HL-60 (cell line): ENCODE measurements around the gene SELENOH.

Source experiments
- DNase-seq, 2 experiments: peaks; one replicate each; pipeline ENCODE4 v3.0.0-alpha.2; 2010 to 2020; ENCODE audit warnings: low read depth in 1 of 2, low spot score in 1 of 2
- H3K27ac ChIP-seq: fragments of 250-450 bp; sonication (Bioruptor Pico); replicated peaks from 2 replicates; pipeline ENCODE4 v1.5.1; 2020; ENCODE audit warnings: mild to moderate bottlenecking, moderate library complexity
- H3K27me3 ChIP-seq: fragments of 250-450 bp; sonication (Bioruptor Pico); 2 replicates; pipeline ENCODE4 v1.5.1; 2021; ENCODE audit warnings: mild to moderate bottlenecking, moderate library complexity; ENCODE audit not compliant: insufficient read depth, poor library complexity, severe bottlenecking
- H3K4me3 ChIP-seq: replicated peaks from 2 replicates; pipeline ENCODE4 v1.5.1; 2011; ENCODE audit warnings: mild to moderate bottlenecking, control low read depth, low read length; ENCODE audit not compliant: insufficient read depth
- CTCF ChIP-seq: IDR thresholded peaks from one replicate; pipeline ENCODE4 v1.5.1; 2011; ENCODE audit warnings: low read length, control low read depth, inconsistent platforms; ENCODE audit not compliant: insufficient read depth
- GABPA ChIP-seq: IDR thresholded peaks from 2 replicates; pipeline ENCODE4 v1.6.1; 2012; ENCODE audit warnings: low read depth
- POLR2AphosphoS5 ChIP-seq: IDR thresholded peaks from 2 replicates; pipeline ENCODE4 v1.6.1; 2012; ENCODE audit warnings: low read depth
- SPI1 ChIP-seq: IDR thresholded peaks from 2 replicates; pipeline ENCODE4 v1.6.1; 2012; ENCODE audit warnings: low read depth, mild to moderate bottlenecking, borderline replicate concordance
- TF ChIP-seq, protein P1 (sequence below): IDR thresholded peaks from 2 replicates; pipeline ENCODE4 v1.6.1; 2012; ENCODE audit warnings: low read depth; ENCODE audit not compliant: insufficient replicate concordance

The SELENOH gene

DNA sequence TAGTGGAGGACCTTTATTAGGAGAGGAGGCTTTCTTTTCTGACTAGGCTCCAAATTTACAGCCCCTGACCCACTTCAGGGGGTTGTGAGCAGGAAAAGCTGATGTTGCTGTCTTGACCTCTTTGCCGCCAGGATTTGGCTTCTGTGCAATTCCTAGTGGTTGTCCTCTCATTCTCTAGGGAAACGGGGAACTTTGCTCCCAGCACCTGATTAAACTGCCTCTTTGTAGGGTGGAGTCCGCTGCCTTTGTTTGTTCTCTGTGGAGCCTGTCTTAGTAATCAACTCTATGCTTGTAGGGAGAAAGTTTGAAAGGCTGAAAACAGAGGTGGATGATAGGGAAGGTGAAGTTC, 36.7 kb downstream of the SELENOH start:
- no peak for DNase-seq
- no peak overlapping the region for H3K4me3 ChIP-seq
- no peaks in the 10 kb centered on the region for H3K27me3 ChIP-seq
- TF ChIP-seq, protein P1, sequence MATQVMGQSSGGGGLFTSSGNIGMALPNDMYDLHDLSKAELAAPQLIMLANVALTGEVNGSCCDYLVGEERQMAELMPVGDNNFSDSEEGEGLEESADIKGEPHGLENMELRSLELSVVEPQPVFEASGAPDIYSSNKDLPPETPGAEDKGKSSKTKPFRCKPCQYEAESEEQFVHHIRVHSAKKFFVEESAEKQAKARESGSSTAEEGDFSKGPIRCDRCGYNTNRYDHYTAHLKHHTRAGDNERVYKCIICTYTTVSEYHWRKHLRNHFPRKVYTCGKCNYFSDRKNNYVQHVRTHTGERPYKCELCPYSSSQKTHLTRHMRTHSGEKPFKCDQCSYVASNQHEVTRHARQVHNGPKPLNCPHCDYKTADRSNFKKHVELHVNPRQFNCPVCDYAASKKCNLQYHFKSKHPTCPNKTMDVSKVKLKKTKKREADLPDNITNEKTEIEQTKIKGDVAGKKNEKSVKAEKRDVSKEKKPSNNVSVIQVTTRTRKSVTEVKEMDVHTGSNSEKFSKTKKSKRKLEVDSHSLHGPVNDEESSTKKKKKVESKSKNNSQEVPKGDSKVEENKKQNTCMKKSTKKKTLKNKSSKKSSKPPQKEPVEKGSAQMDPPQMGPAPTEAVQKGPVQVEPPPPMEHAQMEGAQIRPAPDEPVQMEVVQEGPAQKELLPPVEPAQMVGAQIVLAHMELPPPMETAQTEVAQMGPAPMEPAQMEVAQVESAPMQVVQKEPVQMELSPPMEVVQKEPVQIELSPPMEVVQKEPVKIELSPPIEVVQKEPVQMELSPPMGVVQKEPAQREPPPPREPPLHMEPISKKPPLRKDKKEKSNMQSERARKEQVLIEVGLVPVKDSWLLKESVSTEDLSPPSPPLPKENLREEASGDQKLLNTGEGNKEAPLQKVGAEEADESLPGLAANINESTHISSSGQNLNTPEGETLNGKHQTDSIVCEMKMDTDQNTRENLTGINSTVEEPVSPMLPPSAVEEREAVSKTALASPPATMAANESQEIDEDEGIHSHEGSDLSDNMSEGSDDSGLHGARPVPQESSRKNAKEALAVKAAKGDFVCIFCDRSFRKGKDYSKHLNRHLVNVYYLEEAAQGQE, result no peak
- H3K27ac ChIP-seq, result no peak overlapping the region

DNA sequence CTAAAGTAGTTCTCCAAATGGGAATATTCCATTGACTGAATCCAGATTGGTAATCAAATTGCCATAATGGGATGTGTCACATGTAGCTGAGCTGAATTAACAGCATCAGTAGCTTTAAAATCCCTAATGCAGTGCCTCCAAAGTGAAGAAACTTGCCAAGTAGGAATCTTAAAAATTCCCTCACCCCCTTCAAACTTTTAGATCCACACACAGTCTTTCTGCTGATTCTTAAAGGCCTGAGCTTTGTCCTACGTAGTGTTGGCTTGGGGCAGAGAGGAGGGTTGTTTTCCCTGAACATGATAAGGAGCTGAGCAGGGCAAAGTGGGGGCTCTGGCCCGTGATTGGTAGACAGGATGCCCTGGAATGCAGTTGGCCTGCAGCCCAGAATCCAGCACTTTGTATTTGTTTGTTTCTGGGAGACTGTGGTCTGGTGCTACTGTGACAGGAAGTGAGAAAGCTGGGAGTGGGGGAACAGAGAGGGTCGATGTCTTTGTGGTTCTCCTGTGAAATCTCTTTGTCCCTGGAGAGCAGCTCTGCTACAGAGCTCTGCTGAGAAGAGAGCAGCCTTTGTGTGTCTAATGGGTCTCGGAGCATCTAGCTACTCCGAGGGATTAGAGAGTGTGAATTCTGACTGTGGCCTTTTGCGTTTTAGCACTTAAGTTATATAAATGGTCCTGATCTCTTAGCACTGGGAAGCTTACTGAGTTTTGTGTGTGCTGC, 37.2 kb downstream of the SELENOH start:
- H3K27ac ChIP-seq, result no peak overlapping the region
- no peak overlapping the region for H3K4me3 ChIP-seq
- DNase-seq, result no peak
- no peaks in the 10 kb centered on the region for H3K27me3 ChIP-seq
- TF ChIP-seq SPI1 (no peak), GABPA (no peak), CTCF (no peak), POLR2AphosphoS5 (no peak)
- TF ChIP-seq, protein P1, result no peak

GRCh38 chr11:57779276-57779675, 38.0 kb downstream of the SELENOH start:
- DNase-seq, result no peak
- TF ChIP-seq CTCF (no peak), SPI1 (no peak), POLR2AphosphoS5 (no peak), GABPA (no peak)
- TF ChIP-seq, protein P1, result no peak
- H3K27ac ChIP-seq, result no peak overlapping the region
- no peaks in the 10 kb centered on the region for H3K27me3 ChIP-seq
- H3K4me3 ChIP-seq, result no peak overlapping the region
